HuH-7.5 (cell line): ENCODE data around the gene FXYD3.
"Not testable (repeated sequence)": the region's sequence is repeated elsewhere in the genome, so short reads cannot be mapped to it uniquely, and the experiment has no call there.

Source experiments
- DNase-seq: peaks from one replicate; pipeline ENCODE4 v3.0.0; 2011; ENCODE audit warnings: low spot score

The FXYD3 gene

GRCh38 chr19:35142606-35143230 is 27.1 kb downstream of the FXYD3 start:
- no peak for DNase-seq

- no peak for DNase-seq
Observed at GRCh38 chr19:35143231-35143715, 27.6 kb downstream of the FXYD3 start, which contains the start of gene FXYD7. Gene FXYD7 (plus strand): TSS chr19:35143255. CDS start chr19:35143334, 79 bp downstream.

GRCh38 chr19:35143818-35144217 is 28.2 kb downstream of the FXYD3 start:
- DNase-seq = no peak

GRCh38 chr19:35144259-35144599 is 28.6 kb downstream of the FXYD3 start:
- no peak for DNase-seq

GRCh38 chr19:35144600-35145436 is 29.2 kb downstream of the FXYD3 start:
- DNase-seq = no peak

- no peak for DNase-seq
Observed at GRCh38 chr19:35146746-35147459, 31.3 kb downstream of the FXYD3 start.

- no peak for DNase-seq
Observed at GRCh38 chr19:35149463-35149862, 33.8 kb downstream of the FXYD3 start.

- no peak for DNase-seq
Observed at GRCh38 chr19:35150445-35150844, 34.8 kb downstream of the FXYD3 start.

GRCh38 chr19:35151273-35152065 is 35.8 kb downstream of the FXYD3 start:
- DNase-seq = no peak

GRCh38 chr19:35153129-35153522 is 37.5 kb downstream of the FXYD3 start:
- not testable (repeated sequence) for DNase-seq

GRCh38 chr19:35153701-35154524 is 38.3 kb downstream of the FXYD3 start:
- DNase-seq = no peak

GRCh38 chr19:35154525-35155406 is 39.1 kb downstream of the FXYD3 start, which contains the start of gene FXYD5:
Gene FXYD5 (plus strand): TSS chr19:35154735. CDS start chr19:35155551, 816 bp downstream.
- DNase-seq = no peak

GRCh38 chr19:35155441-35155840 is 39.8 kb downstream of the FXYD3 start:
- no peak for DNase-seq

GRCh38 chr19:35155981-35156672 is 40.5 kb downstream of the FXYD3 start:
- no peak for DNase-seq

- no peak for DNase-seq
Observed at GRCh38 chr19:35156673-35157014, 41.0 kb downstream of the FXYD3 start.

GRCh38 chr19:35157431-35157830 is 41.8 kb downstream of the FXYD3 start:
- DNase-seq = no peak

GRCh38 chr19:35159606-35160005 is 44.0 kb downstream of the FXYD3 start:
- DNase-seq = no peak

GRCh38 chr19:35160629-35161433 is 45.2 kb downstream of the FXYD3 start:
- DNase-seq = no peak

- DNase-seq = no peak
Observed at GRCh38 chr19:35161434-35161743, 45.8 kb downstream of the FXYD3 start.
